ENCODE measurements around the gene DCTN4. TPM values are rescaled to one million over a fixed set of nuclear protein-coding genes. Genes with fewer than 3 reads are reported as not detected.

The DCTN4 gene
- total RNA-seq, 1 experiment from 2014 or later, result 40.5 TPM

DNA sequence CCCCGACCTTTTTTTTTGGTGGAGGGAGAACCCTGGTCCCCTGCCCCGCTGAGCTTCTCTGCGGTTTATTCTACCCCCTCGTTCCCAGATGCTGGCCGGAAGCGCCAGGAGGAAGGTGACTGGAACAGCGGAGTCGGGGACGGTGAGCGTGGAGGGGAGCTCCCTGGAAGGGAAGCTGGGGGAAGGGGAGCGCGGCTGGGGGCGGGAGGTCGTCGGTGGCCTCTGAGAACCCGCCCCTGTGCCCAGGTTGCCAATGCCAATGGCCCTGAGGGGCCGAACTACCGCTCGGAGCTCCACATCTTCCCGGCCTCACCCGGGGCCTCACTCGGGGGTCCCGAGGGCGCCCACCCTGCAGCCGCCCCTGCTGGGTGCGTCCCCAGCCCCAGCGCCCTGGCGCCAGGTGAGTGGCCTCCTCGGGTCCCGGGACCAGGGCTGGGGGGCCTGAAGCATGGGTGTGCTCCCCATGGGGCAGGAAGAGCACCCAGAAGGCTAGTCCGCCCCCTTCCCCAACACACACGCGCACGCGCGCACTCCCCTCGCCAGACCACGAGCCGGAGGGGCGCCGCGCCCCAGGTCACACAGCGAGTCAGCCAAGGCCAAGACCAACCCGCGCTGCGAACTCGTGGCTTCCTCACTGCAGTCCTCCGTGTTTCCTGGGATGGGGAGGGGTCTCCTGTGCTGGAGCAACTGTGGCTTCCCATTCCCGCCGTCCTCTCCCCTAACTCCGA is 87.1 kb downstream of the DCTN4 start:
- H3K9me3 ChIP-seq (ENCODE audit: low read length), result no peaks in the 10 kb centered on the region
- ChIA-PET CTCF (no interaction called here), POLR2A (ENCODE audit: unreplicated experiment) (interaction anchor here (0.7 kb wide), 1 partner anchor 178 kb away, joined by 4 read pairs; no protein-coding TSS in a partner anchor)
- H2AFZ ChIP-seq (ENCODE audit: low read length), result no peak overlapping the region
- intact Hi-C loops (cut with micrococcal nuclease), result no loop called here
- no peaks in the 10 kb centered on the region for H3K9me2 ChIP-seq (replicated peaks; ENCODE audit: low read length)
- BruUV-seq (replicated peaks), result no TSS peak
- no peak for ATAC-seq
- no peaks in the 10 kb centered on the region for H3K36me3 ChIP-seq (ENCODE audit: low read depth, low read length)
- H3K4me3 ChIP-seq (ENCODE audit: low read length), result no peak overlapping the region
- DNase-seq, result no peak
- no peaks in the 10 kb centered on the region for H3K27me3 ChIP-seq (ENCODE audit: low read length)
- H4K20me1 ChIP-seq (ENCODE audit: low read length), result no peaks in the 10 kb centered on the region
- H3K4me2 ChIP-seq (ENCODE audit: low read length), result no peak overlapping the region
- H3K79me2 ChIP-seq (ENCODE audit: low read length), result no peaks in the 10 kb centered on the region
- H3F3A ChIP-seq (ENCODE audit: low read length, unreplicated experiment), result no peaks in the 10 kb centered on the region
- H3K27ac ChIP-seq (ENCODE audit: low read length), result no peak overlapping the region
- TF ChIP-seq EZH2 (IDR thresholded peaks at IDR 0.05; ENCODE audit: low read length, unreplicated experiment) (no peak), EZH2phosphoT487 (IDR thresholded peaks at IDR 0.05; ENCODE audit: borderline replicate concordance, low read length) (no peak)
- TF ChIP-seq, protein P1, sequence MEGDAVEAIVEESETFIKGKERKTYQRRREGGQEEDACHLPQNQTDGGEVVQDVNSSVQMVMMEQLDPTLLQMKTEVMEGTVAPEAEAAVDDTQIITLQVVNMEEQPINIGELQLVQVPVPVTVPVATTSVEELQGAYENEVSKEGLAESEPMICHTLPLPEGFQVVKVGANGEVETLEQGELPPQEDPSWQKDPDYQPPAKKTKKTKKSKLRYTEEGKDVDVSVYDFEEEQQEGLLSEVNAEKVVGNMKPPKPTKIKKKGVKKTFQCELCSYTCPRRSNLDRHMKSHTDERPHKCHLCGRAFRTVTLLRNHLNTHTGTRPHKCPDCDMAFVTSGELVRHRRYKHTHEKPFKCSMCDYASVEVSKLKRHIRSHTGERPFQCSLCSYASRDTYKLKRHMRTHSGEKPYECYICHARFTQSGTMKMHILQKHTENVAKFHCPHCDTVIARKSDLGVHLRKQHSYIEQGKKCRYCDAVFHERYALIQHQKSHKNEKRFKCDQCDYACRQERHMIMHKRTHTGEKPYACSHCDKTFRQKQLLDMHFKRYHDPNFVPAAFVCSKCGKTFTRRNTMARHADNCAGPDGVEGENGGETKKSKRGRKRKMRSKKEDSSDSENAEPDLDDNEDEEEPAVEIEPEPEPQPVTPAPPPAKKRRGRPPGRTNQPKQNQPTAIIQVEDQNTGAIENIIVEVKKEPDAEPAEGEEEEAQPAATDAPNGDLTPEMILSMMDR (conservative IDR thresholded peaks at IDR 0.05; ENCODE audit: low read depth, low read length), result no peak
- H3K9ac ChIP-seq (ENCODE audit: low read length), result no peak overlapping the region
- peaks cover 11% of the 10 kb centered on the region; the same call in 1 of the 2 replicates for H3K4me1 ChIP-seq (ENCODE audit: insufficient read depth, low read length)

DNA sequence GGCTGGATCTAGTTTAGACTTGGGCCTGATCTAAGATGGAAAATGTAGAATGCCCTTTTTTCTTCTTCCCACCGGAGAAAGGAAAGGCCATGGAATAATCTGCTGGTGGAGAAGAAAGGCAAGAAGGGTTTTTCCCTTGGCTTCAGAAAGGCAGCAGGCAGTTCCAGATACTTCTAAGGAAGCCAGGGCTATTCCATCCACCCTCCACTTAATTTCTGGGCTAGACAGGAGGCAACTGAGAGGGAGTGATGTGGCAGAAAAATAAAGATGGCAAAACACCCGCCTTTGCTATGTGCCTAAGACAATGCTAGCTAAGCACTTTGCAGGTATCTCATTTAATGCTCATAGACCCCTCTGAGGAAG is 87.9 kb downstream of the DCTN4 start:
- BruUV-seq (replicated peaks), result no TSS peak
- ATAC-seq (no peak), DNase-seq (no peak)
- Histone ChIP-seq H3K9me2 (replicated peaks; ENCODE audit: low read length) (no peaks in the 10 kb centered on the region), H3F3A (ENCODE audit: low read length, unreplicated experiment) (no peaks in the 10 kb centered on the region), H2AFZ (ENCODE audit: low read length) (no peak overlapping the region), H3K4me3 (ENCODE audit: low read length) (no peak overlapping the region), H3K9me3 (ENCODE audit: low read length) (no peaks in the 10 kb centered on the region), H4K20me1 (ENCODE audit: low read length) (no peaks in the 10 kb centered on the region), H3K79me2 (ENCODE audit: low read length) (no peaks in the 10 kb centered on the region), H3K27ac (ENCODE audit: low read length) (no peak overlapping the region), H3K36me3 (ENCODE audit: low read depth, low read length) (no peaks in the 10 kb centered on the region), H3K4me1 (ENCODE audit: insufficient read depth, low read length) (peaks cover 11% of the 10 kb centered on the region; the same call in 1 of the 2 replicates), H3K4me2 (ENCODE audit: low read length) (no peak overlapping the region), H3K9ac (ENCODE audit: low read length) (no peak overlapping the region), H3K27me3 (ENCODE audit: low read length) (no peaks in the 10 kb centered on the region)
- ChIA-PET CTCF (interaction anchor here (0.6 kb wide), 1 partner anchor 212 kb away, joined by 6 read pairs; no protein-coding TSS in a partner anchor), POLR2A (ENCODE audit: unreplicated experiment) (no interaction called here)
- no peak for TF ChIP-seq EZH2phosphoT487 (IDR thresholded peaks at IDR 0.05; ENCODE audit: borderline replicate concordance, low read length)
- TF ChIP-seq, protein P1 (conservative IDR thresholded peaks at IDR 0.05; ENCODE audit: low read depth, low read length), result no peak
- TF ChIP-seq EZH2 (IDR thresholded peaks at IDR 0.05; ENCODE audit: low read length, unreplicated experiment), result no peak
- intact Hi-C loops (cut with micrococcal nuclease), result no loop called here

DNA sequence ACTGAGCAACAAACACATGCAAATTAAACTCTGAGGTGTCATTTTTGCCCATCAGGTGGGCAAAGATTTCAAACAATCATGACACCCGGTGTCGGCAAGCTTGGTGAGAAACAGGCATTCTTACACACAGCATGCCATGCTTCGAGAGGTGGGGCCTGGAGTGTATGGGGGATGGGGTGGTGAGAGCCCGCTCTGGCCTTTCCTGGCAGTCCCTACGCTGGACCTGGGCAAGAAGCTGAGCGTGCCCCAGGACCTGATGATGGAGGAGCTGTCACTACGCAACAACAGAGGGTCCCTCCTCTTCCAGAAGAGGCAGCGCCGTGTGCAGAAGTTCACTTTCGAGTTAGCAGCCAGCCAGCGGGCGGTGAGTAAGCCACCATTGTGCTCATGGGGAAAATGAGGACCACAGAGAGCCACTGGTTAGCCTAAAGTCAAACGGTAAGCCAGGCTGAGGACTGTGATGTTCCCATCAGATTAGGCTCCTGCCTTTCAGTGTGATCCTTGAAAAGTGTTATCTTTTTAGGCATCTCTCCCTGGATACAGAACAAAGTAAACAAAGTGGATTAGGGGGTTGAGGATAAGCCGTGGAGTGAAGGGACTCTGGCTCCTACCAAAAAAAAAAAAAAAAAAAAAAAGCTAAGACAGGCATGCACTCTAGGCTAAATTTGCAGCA is 88.4 kb downstream of the DCTN4 start:
- ATAC-seq (no peak), DNase-seq (no peak)
- H3F3A ChIP-seq (ENCODE audit: low read length, unreplicated experiment), result no peaks in the 10 kb centered on the region
- no peak overlapping the region for H3K4me2 ChIP-seq (ENCODE audit: low read length)
- no TSS peak for BruUV-seq (replicated peaks)
- no peak overlapping the region for H2AFZ ChIP-seq (ENCODE audit: low read length)
- no peaks in the 10 kb centered on the region for H4K20me1 ChIP-seq (ENCODE audit: low read length)
- H3K36me3 ChIP-seq (ENCODE audit: low read depth, low read length), result no peaks in the 10 kb centered on the region
- no peaks in the 10 kb centered on the region for H3K9me2 ChIP-seq (replicated peaks; ENCODE audit: low read length)
- intact Hi-C loops (cut with micrococcal nuclease), result no loop called here
- no peaks in the 10 kb centered on the region for H3K79me2 ChIP-seq (ENCODE audit: low read length)
- CTCF ChIA-PET, result interaction anchor here (0.6 kb wide), 1 partner anchor 211 kb away, joined by 6 read pairs; no protein-coding TSS in a partner anchor
- no peaks in the 10 kb centered on the region for H3K27me3 ChIP-seq (ENCODE audit: low read length)
- H3K4me1 ChIP-seq (ENCODE audit: insufficient read depth, low read length), result peaks cover 11% of the 10 kb centered on the region; the same call in 1 of the 2 replicates
- no peak overlapping the region for H3K4me3 ChIP-seq (ENCODE audit: low read length)
- H3K9me3 ChIP-seq (ENCODE audit: low read length), result no peaks in the 10 kb centered on the region
- H3K27ac ChIP-seq (ENCODE audit: low read length), result no peak overlapping the region
- no peak for TF ChIP-seq EZH2 (IDR thresholded peaks at IDR 0.05; ENCODE audit: low read length, unreplicated experiment)
- TF ChIP-seq EZH2phosphoT487 (IDR thresholded peaks at IDR 0.05; ENCODE audit: borderline replicate concordance, low read length), result no peak
- TF ChIP-seq, protein P1 (conservative IDR thresholded peaks at IDR 0.05; ENCODE audit: low read depth, low read length), result no peak
- H3K9ac ChIP-seq (ENCODE audit: low read length), result no peak overlapping the region
- POLR2A ChIA-PET (ENCODE audit: unreplicated experiment), result no interaction called here

All from PC-3 (cell line).